CD8-positive, alpha-beta memory T cell (primary cell): ENCODE data around the gene ARL14. TPM values are rescaled to one million over a fixed set of nuclear protein-coding genes. Genes with fewer than 3 reads are reported as not detected.

ENCODE experiments used
- CTCF ChIA-PET: fragments of 350-600 bp; sonication (Branson Sonifier 250); formaldehyde crosslinking; loops from one replicate; lab custom pipeline; 2021; ENCODE audit warnings: antibody characterized with exemption; lab: Charles Lee
- POLR2A ChIA-PET: fragments of 350-600 bp; sonication (Branson Sonifier 250); formaldehyde crosslinking; loops from one replicate; lab custom pipeline; 2021; ENCODE audit warnings: antibody characterized with exemption; lab: Charles Lee
- DNase-seq, 5 donors: peaks; one replicate each; pipeline versions ENCODE4 v3.0.0 to v3.0.0-alpha.2; 2020 to 2022; ENCODE audit warnings: mixed read lengths in 1 of 5
- H3K27ac ChIP-seq: one replicate; pipeline ENCODE4 v1.7.0; 2013; ENCODE audit warnings: low read depth, mild to moderate bottlenecking, low read length, moderate library complexity
- H3K27me3 ChIP-seq: 2 replicates; pipeline ENCODE4 v1.7.0; 2013; ENCODE audit warnings: low read length, mild to moderate bottlenecking; ENCODE audit not compliant: insufficient read depth, poor library complexity, severe bottlenecking
- H3K36me3 ChIP-seq: 2 replicates; pipeline ENCODE4 v1.7.0; 2013; ENCODE audit warnings: mild to moderate bottlenecking, low read length, moderate library complexity; ENCODE audit not compliant: insufficient read depth
- H3K4me1 ChIP-seq: 2 replicates; pipeline ENCODE4 v1.7.0; 2013; ENCODE audit warnings: mild to moderate bottlenecking, low read length, moderate library complexity; ENCODE audit not compliant: insufficient read depth
- H3K4me3 ChIP-seq: 2 replicates; pipeline ENCODE4 v1.7.0; 2013; ENCODE audit warnings: mild to moderate bottlenecking, low read length
- H3K9me3 ChIP-seq: 2 replicates; pipeline ENCODE4 v1.7.0; 2013; ENCODE audit warnings: mild to moderate bottlenecking, low read length
- H3K27ac Mint-ChIP-seq, 8 donors: one replicate each; pipeline ENCODE4 v1.8.0; 2020 to 2021; ENCODE audit warnings: mixed read lengths in 8 of 8, mild to moderate bottlenecking in 6 of 8, inconsistent platforms in 3 of 8, moderate library complexity in 3 of 8
- H3K27me3 Mint-ChIP-seq, 2 donors: one replicate each; pipeline ENCODE4 v1.8.0; 2020 to 2021; ENCODE audit warnings: mixed read lengths in 2 of 2, mild to moderate bottlenecking in 1 of 2, moderate library complexity in 1 of 2
- H3K36me3 Mint-ChIP-seq, 3 donors: one replicate each; pipeline ENCODE4 v1.8.0; 2020 to 2021; ENCODE audit warnings: mixed read lengths in 3 of 3, inconsistent platforms in 1 of 3, mild to moderate bottlenecking in 1 of 3
- H3K4me1 Mint-ChIP-seq, 3 donors: one replicate each; pipeline ENCODE4 v1.8.0; 2020 to 2021; ENCODE audit warnings: mixed read lengths in 3 of 3, inconsistent platforms in 1 of 3, mild to moderate bottlenecking in 1 of 3
- H3K4me3 Mint-ChIP-seq, 7 donors: one replicate each; pipeline ENCODE4 v1.8.0; 2020 to 2021; ENCODE audit warnings: mixed read lengths in 7 of 7, mild to moderate bottlenecking in 6 of 7, moderate library complexity in 4 of 7, inconsistent platforms in 2 of 7
- H3K9me3 Mint-ChIP-seq, 5 donors: one replicate each; pipeline ENCODE4 v1.8.0; 2020 to 2022; ENCODE audit warnings: mixed read lengths in 5 of 5, mild to moderate bottlenecking in 3 of 5, moderate library complexity in 2 of 5, inconsistent platforms in 1 of 5
- polyA plus RNA-seq: library from polyadenylated mRNA; unstranded; fragments of 300-500 nt; fragmentation: Illumina TruSeq; gene quantifications from one replicate; pipeline ENCODE4 v1.2.3, GENCODE V29; 2021
- total RNA-seq, 2 experiments: library from RNA; stranded (reverse); gene quantifications; one replicate each; pipeline ENCODE4 v1.2.3, GENCODE V29; 2021

The ARL14 gene
- total and polyA plus RNA-seq, 3 experiments from 2014 or later: not detected

- Histone ChIP-seq H3K36me3 (no peaks in the 10 kb centered on the region), H3K4me1 (no peaks in the 10 kb centered on the region), H3K4me3 (no peak overlapping the region), H3K9me3 (no peaks in the 10 kb centered on the region), H3K27me3 (no peaks in the 10 kb centered on the region), H3K27ac (no peak overlapping the region)
- peaks cover 4 to 9% (median 7%) of the 10 kb centered on the region in 3 donors for H3K4me1 Mint-ChIP-seq
- no peak overlapping the region for H3K4me3 Mint-ChIP-seq
- no peaks in the 10 kb centered on the region for H3K9me3 Mint-ChIP-seq
- CTCF ChIA-PET: interaction anchor here (0.9 kb wide), 1 partner anchor 246 kb away, joined by 3 read pairs; no protein-coding TSS in a partner anchor
- DNase-seq: no peak
- POLR2A ChIA-PET: no interaction called here
- H3K27me3 Mint-ChIP-seq: peaks cover 3 to 15% of the 10 kb centered on the region in 2 donors
- no peak overlapping the region for H3K27ac Mint-ChIP-seq
- no peaks in the 10 kb centered on the region for H3K36me3 Mint-ChIP-seq
Measured at GRCh38 chr3:160695915-160696327, 19.0 kb downstream of the ARL14 start.

GRCh38 chr3:160697637-160698380 lies 20.8 kb downstream of the ARL14 start:
- ChIA-PET CTCF (interaction anchor here (1.2 kb wide), 1 partner anchor 244 kb away, joined by 3 read pairs; no protein-coding TSS in a partner anchor), POLR2A (no interaction called here)
- H3K9me3 ChIP-seq: no peaks in the 10 kb centered on the region
- no peak for DNase-seq
- H3K9me3 Mint-ChIP-seq: peaks cover 0 to 1% (median 0%) of the 10 kb centered on the region in 5 donors
- no peaks in the 10 kb centered on the region for H3K4me1 ChIP-seq
- H3K4me3 ChIP-seq: no peak overlapping the region
- H3K36me3 ChIP-seq: no peaks in the 10 kb centered on the region
- H3K27me3 Mint-ChIP-seq: peaks cover 3 to 29% of the 10 kb centered on the region in 2 donors
- no peak overlapping the region for H3K4me3 Mint-ChIP-seq
- no peaks in the 10 kb centered on the region for H3K36me3 Mint-ChIP-seq
- peaks cover under 1 to 3% (median 2%) of the 10 kb centered on the region in 3 donors for H3K4me1 Mint-ChIP-seq
- H3K27ac Mint-ChIP-seq: no peak overlapping the region
- no peak overlapping the region for H3K27ac ChIP-seq
- no peaks in the 10 kb centered on the region for H3K27me3 ChIP-seq

- H3K27me3 ChIP-seq: no peaks in the 10 kb centered on the region
- no peak overlapping the region for H3K27ac ChIP-seq
- no peaks in the 10 kb centered on the region for H3K4me1 Mint-ChIP-seq
- peaks cover 0 to 1% (median 0%) of the 10 kb centered on the region in 5 donors for H3K9me3 Mint-ChIP-seq
- CTCF ChIA-PET: interaction anchor here (1.2 kb wide), 1 partner anchor 243 kb away, joined by 3 read pairs; no protein-coding TSS in a partner anchor
- H3K4me3 Mint-ChIP-seq: no peak overlapping the region
- no peaks in the 10 kb centered on the region for H3K36me3 Mint-ChIP-seq
- H3K36me3 ChIP-seq: no peaks in the 10 kb centered on the region
- H3K4me3 ChIP-seq: no peak overlapping the region
- H3K27me3 Mint-ChIP-seq: peaks cover 3 to 34% of the 10 kb centered on the region in 2 donors
- DNase-seq: no peak
- H3K4me1 ChIP-seq: no peaks in the 10 kb centered on the region
- POLR2A ChIA-PET: no interaction called here
- H3K27ac Mint-ChIP-seq: no peak overlapping the region
- no peaks in the 10 kb centered on the region for H3K9me3 ChIP-seq
Measured at GRCh38 chr3:160698599-160699195, 21.7 kb downstream of the ARL14 start.

- H3K27me3 ChIP-seq: no peaks in the 10 kb centered on the region
- Mint-ChIP-seq H3K36me3 (no peaks in the 10 kb centered on the region), H3K9me3 (peaks cover 0 to 1% (median 0%) of the 10 kb centered on the region in 5 donors), H3K27ac (no peak overlapping the region), H3K27me3 (peaks cover 3 to 53% of the 10 kb centered on the region in 2 donors), H3K4me1 (no peaks in the 10 kb centered on the region), H3K4me3 (no peak overlapping the region)
- no peak for DNase-seq
- H3K36me3 ChIP-seq: no peaks in the 10 kb centered on the region
- H3K9me3 ChIP-seq: no peaks in the 10 kb centered on the region
- H3K4me3 ChIP-seq: no peak overlapping the region
- ChIA-PET POLR2A (no interaction called here), CTCF (no interaction called here)
- no peak overlapping the region for H3K27ac ChIP-seq
- H3K4me1 ChIP-seq: no peaks in the 10 kb centered on the region
Measured at GRCh38 chr3:160701490-160701889, 24.5 kb downstream of the ARL14 start.

- CTCF ChIA-PET: no interaction called here
- H3K27ac ChIP-seq: no peak overlapping the region
- H3K27me3 ChIP-seq: no peaks in the 10 kb centered on the region
- H3K27me3 Mint-ChIP-seq: peaks cover 10 to 61% of the 10 kb centered on the region in 2 donors
- H3K36me3 ChIP-seq: no peaks in the 10 kb centered on the region
- H3K9me3 Mint-ChIP-seq: peaks cover 0 to 1% (median 0%) of the 10 kb centered on the region in 5 donors
- no peaks in the 10 kb centered on the region for H3K36me3 Mint-ChIP-seq
- H3K27ac Mint-ChIP-seq: no peak overlapping the region
- H3K4me1 ChIP-seq: no peaks in the 10 kb centered on the region
- no peaks in the 10 kb centered on the region for H3K9me3 ChIP-seq
- no peak overlapping the region for H3K4me3 Mint-ChIP-seq
- no peak overlapping the region for H3K4me3 ChIP-seq
- no peak for DNase-seq
- no peaks in the 10 kb centered on the region for H3K4me1 Mint-ChIP-seq
- POLR2A ChIA-PET: no interaction called here
Measured at GRCh38 chr3:160702290-160702689, 25.3 kb downstream of the ARL14 start.

- Mint-ChIP-seq H3K9me3 (peaks cover 0 to 1% (median 0%) of the 10 kb centered on the region in 5 donors), H3K4me1 (no peaks in the 10 kb centered on the region), H3K27me3 (peaks cover 12 to 72% of the 10 kb centered on the region in 2 donors), H3K4me3 (no peak overlapping the region), H3K27ac (no peak overlapping the region), H3K36me3 (no peaks in the 10 kb centered on the region)
- no peak overlapping the region for H3K27ac ChIP-seq
- H3K4me3 ChIP-seq: no peak overlapping the region
- H3K4me1 ChIP-seq: no peaks in the 10 kb centered on the region
- H3K27me3 ChIP-seq: no peaks in the 10 kb centered on the region
- CTCF ChIA-PET: interaction anchor here (2.7 kb wide), 1 partner anchor 238 kb away, joined by 18 read pairs; no protein-coding TSS in a partner anchor
- no peaks in the 10 kb centered on the region for H3K36me3 ChIP-seq
- H3K9me3 ChIP-seq: no peaks in the 10 kb centered on the region
- POLR2A ChIA-PET: no interaction called here
- DNase-seq: no peak
Measured at GRCh38 chr3:160703974-160704373, 27.0 kb downstream of the ARL14 start.

GRCh38 chr3:160707187-160707794 lies 30.3 kb downstream of the ARL14 start:
- peaks cover 0 to 1% (median 0%) of the 10 kb centered on the region in 5 donors for H3K9me3 Mint-ChIP-seq
- no peaks in the 10 kb centered on the region for H3K4me1 ChIP-seq
- H3K4me1 Mint-ChIP-seq: no peaks in the 10 kb centered on the region
- no peaks in the 10 kb centered on the region for H3K36me3 ChIP-seq
- POLR2A ChIA-PET: no interaction called here
- no peak overlapping the region for H3K4me3 Mint-ChIP-seq
- no peaks in the 10 kb centered on the region for H3K27me3 ChIP-seq
- peak in 3 of 5 donors; percentile 29 to 49 (median 40) for DNase-seq
- H3K27me3 Mint-ChIP-seq: peaks cover 15 to 67% of the 10 kb centered on the region in 2 donors
- no peak overlapping the region for H3K4me3 ChIP-seq
- H3K36me3 Mint-ChIP-seq: no peaks in the 10 kb centered on the region
- no peak overlapping the region for H3K27ac ChIP-seq
- no peak overlapping the region for H3K27ac Mint-ChIP-seq
- CTCF ChIA-PET: interaction anchor here (0.9 kb wide), 1 partner anchor 234 kb away, joined by 7 read pairs; no protein-coding TSS in a partner anchor
- no peaks in the 10 kb centered on the region for H3K9me3 ChIP-seq
